B cell (primary cell): ENCODE data around the gene FCF1. TPM values are rescaled to one million over a fixed set of nuclear protein-coding genes. Genes with fewer than 3 reads are reported as not detected.
"Not testable (repeated sequence)": the region's sequence is repeated elsewhere in the genome, so short reads cannot be mapped to it uniquely, and the experiment has no call there.

Experiments used
- ATAC-seq: fragments of 200-7000 bp; cut with Tn5 transposase; one replicate; pipeline ENCODE4 v1.10.0; 2021; ENCODE audit warnings: low read depth, mild to moderate bottlenecking, moderate number of reproducible peaks, moderate library complexity
- CTCF ChIA-PET: fragments of 350-600 bp; sonication (Branson Sonifier 250); formaldehyde crosslinking; loops from one replicate; lab custom pipeline; 2021; ENCODE audit warnings: antibody characterized with exemption, inconsistent platforms; lab: Charles Lee
- POLR2A ChIA-PET: fragments of 350-600 bp; sonication (Branson Sonifier 250); formaldehyde crosslinking; loops from one replicate; lab custom pipeline; 2021; ENCODE audit warnings: antibody characterized with exemption; lab: Charles Lee
- DNase-seq: peaks from one replicate; pipeline ENCODE4 v3.0.0; 2013
- H2AFZ ChIP-seq: 2 replicates; pipeline ENCODE4 v1.6.1; 2012; ENCODE audit warnings: mild to moderate bottlenecking, low read depth, low read length; ENCODE audit not compliant: insufficient read depth, poor library complexity, severe bottlenecking
- H3K27ac ChIP-seq, 2 donors: 1 replicate in 1 of 2; 2 replicates in 1 of 2; pipeline ENCODE4 v1.5.1; 2012 to 2013; ENCODE audit warnings: low read length in 2 of 2, mild to moderate bottlenecking in 2 of 2, moderate library complexity in 1 of 2
- H3K27me3 ChIP-seq, 4 experiments: fragments of 200-600 bp in 1 of 4; sonication (generic) in 1 of 4; replicated peaks in 1 of 4; 1 replicate in 2 of 4; 2 replicates in 2 of 4; pipeline versions ENCODE4 v1.6.1 to v1.7.0; 2013 to 2016; ENCODE audit warnings: low read length in 3 of 4, mild to moderate bottlenecking in 2 of 4, mixed read lengths in 1 of 4, moderate library complexity in 1 of 4; ENCODE audit not compliant: insufficient read depth in 4 of 4, control insufficient read depth in 3 of 4; ENCODE audit errors: control extremely low read depth in 1 of 4
- H3K36me3 ChIP-seq, 2 experiments: replicated peaks in 1 of 2; 1 replicate in 1 of 2; 2 replicates in 1 of 2; pipeline versions ENCODE4 v1.6.1 to v1.7.1; 2013; ENCODE audit warnings: low read length in 1 of 2; ENCODE audit not compliant: insufficient read depth in 2 of 2, control insufficient read depth in 1 of 2; ENCODE audit errors: control extremely low read depth in 1 of 2, extremely low read depth in 1 of 2
- H3K4me1 ChIP-seq, 2 donors: fragments of 200-600 bp in 1 of 2; sonication (generic) in 1 of 2; 1 replicate in 1 of 2; 2 replicates in 1 of 2; pipeline versions ENCODE4 v1.5.1 to v1.6.1; 2013 to 2017; ENCODE audit warnings: low read length in 2 of 2; ENCODE audit not compliant: control insufficient read depth in 2 of 2, insufficient read depth in 2 of 2
- H3K4me2 ChIP-seq: replicated peaks from 2 replicates; pipeline ENCODE3; 2012; ENCODE audit warnings: mild to moderate bottlenecking, low read depth, low read length; ENCODE audit not compliant: poor library complexity, severe bottlenecking
- H3K4me3 ChIP-seq, 5 experiments: fragments of 200-600 bp in 1 of 5; sonication (generic) in 1 of 5; 1 replicate in 3 of 5; 2 replicates in 2 of 5; pipeline versions ENCODE4 v1.5.1 to v1.7.0; 2011 to 2016; ENCODE audit warnings: low read length in 4 of 5, mild to moderate bottlenecking in 4 of 5, low read depth in 2 of 5, control low read depth in 1 of 5, moderate library complexity in 1 of 5; ENCODE audit not compliant: insufficient read depth in 1 of 5; ENCODE audit errors: control extremely low read depth in 1 of 5, extremely low read depth in 1 of 5
- H3K79me2 ChIP-seq: fragments of 200-600 bp; sonication (generic); one replicate; pipeline ENCODE4 v1.6.0; 2016; ENCODE audit warnings: low read length; ENCODE audit not compliant: control insufficient read depth, insufficient read depth
- H3K9ac ChIP-seq: fragments of 200-600 bp; sonication (generic); 2 replicates; pipeline ENCODE4 v1.6.1; 2017; ENCODE audit warnings: mild to moderate bottlenecking, low read length, moderate library complexity
- H3K9me3 ChIP-seq, 3 donors: one replicate each; pipeline versions ENCODE4 v1.6.1 to v1.7.1; 2013; ENCODE audit warnings: low read length in 2 of 3; ENCODE audit not compliant: control insufficient read depth in 2 of 3, insufficient read depth in 1 of 3; ENCODE audit errors: control extremely low read depth in 1 of 3
- H4K20me1 ChIP-seq: 2 replicates; pipeline ENCODE4 v1.6.0; 2012; ENCODE audit warnings: mild to moderate bottlenecking, low read length; ENCODE audit not compliant: insufficient read depth, control insufficient read depth, poor library complexity, severe bottlenecking
- H3K27ac Mint-ChIP-seq: one replicate; pipeline ENCODE4 v1.8.0; 2021; ENCODE audit warnings: mixed read lengths
- H3K27me3 Mint-ChIP-seq: one replicate; pipeline ENCODE4 v1.8.0; 2021; ENCODE audit warnings: mixed read lengths
- H3K4me1 Mint-ChIP-seq: one replicate; pipeline ENCODE4 v1.8.0; 2021; ENCODE audit warnings: mixed read lengths
- H3K4me3 Mint-ChIP-seq: one replicate; pipeline ENCODE4 v1.8.0; 2021; ENCODE audit warnings: mixed read lengths
- H3K9me3 Mint-ChIP-seq: one replicate; pipeline ENCODE4 v1.8.0; 2022; ENCODE audit warnings: mixed read lengths; ENCODE audit not compliant: insufficient read depth
- CTCF ChIP-seq: fragments of 200-600 bp; IDR thresholded peaks from one replicate; pipeline ENCODE4 v1.8.0; 2022; ENCODE audit warnings: antibody characterized with exemption, mild to moderate bottlenecking
- EZH2 ChIP-seq: IDR thresholded peaks from 2 replicates; pipeline ENCODE4 v1.6.1; 2012; ENCODE audit warnings: borderline replicate concordance, low read depth, mild to moderate bottlenecking, moderate library complexity, low read length; ENCODE audit not compliant: insufficient read depth, poor library complexity, severe bottlenecking
- WGBS: methylation state at CpG from one replicate; pipeline ENCODE4 v1.1.5; 2013; ENCODE audit warnings: missing lambda C conversion rate; ENCODE audit not compliant: insufficient coverage; 5-methylcytosine and 5-hydroxymethylcytosine counted together
- intact Hi-C: fragments of 100-400 bp; cut with micrococcal nuclease; formaldehyde crosslinking; loops from one replicate; pipeline ENCODE4 v1.10.0; 2022
- polyA plus RNA-seq: library from polyadenylated mRNA; depleted of rRNA; stranded (reverse); fragments of >200 nt; gene quantifications from 2 replicates; pipeline ENCODE4 v1.2.3, GENCODE V29; 2012
- total RNA-seq, 2 donors: library from RNA; stranded (reverse); fragments of 120-200 nt in 1 of 2; gene quantifications; 1 replicate in 1 of 2; 2 replicates in 1 of 2; pipeline versions ENCODE4 v1.2.3 to v1.2.4, GENCODE V29; 2013 to 2022

The FCF1 gene
- total and polyA plus RNA-seq, 2 donors (not counting 1 experiment from before 2014, with no cell fraction given) = 21.1 to 41.6 TPM

DNA sequence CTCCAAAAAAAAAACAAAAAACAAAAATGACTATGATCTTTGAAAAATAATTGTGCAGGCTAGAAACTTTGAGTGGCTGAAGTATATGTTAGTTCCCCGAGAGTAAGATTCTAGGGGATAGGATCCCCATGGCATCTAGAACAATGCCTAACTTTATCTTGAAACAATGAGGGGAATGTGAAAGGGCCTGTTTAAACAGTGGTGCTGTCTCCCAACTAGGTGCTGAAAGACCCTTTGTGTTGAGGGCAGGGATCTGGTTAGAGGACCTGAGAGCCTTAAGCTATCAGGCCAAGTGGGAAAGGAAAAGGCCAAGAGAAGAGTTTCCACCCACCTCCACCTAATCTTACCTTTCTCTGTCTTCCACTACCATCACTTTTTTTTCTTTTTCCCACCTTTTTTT lies 43.4 kb downstream of the FCF1 start:
- TF ChIP-seq EZH2 (no peak), CTCF (no peak)
- no peak overlapping the region for H3K27ac Mint-ChIP-seq
- H3K4me2 ChIP-seq = no peak overlapping the region
- DNase-seq = no peak
- no peak overlapping the region for H2AFZ ChIP-seq
- no CpG with 5 or more reads among the region's 1 CpG for WGBS
- H3K9ac ChIP-seq = no peak overlapping the region
- H4K20me1 ChIP-seq = no peaks in the 10 kb centered on the region
- H3K4me1 ChIP-seq = no peaks in the 10 kb centered on the region
- peaks cover 3% of the 10 kb centered on the region for H3K79me2 ChIP-seq
- no peak overlapping the region for H3K27ac ChIP-seq
- no peaks in the 10 kb centered on the region for H3K36me3 ChIP-seq
- H3K4me1 Mint-ChIP-seq = no peaks in the 10 kb centered on the region
- H3K4me3 ChIP-seq = no peak overlapping the region
- peaks cover 5% of the 10 kb centered on the region for H3K9me3 Mint-ChIP-seq
- no peak overlapping the region for H3K4me3 Mint-ChIP-seq
- CTCF ChIA-PET = no interaction called here
- peaks cover 1 to 15% (median 3%) of the 10 kb centered on the region in 3 donors for H3K9me3 ChIP-seq
- H3K27me3 ChIP-seq = no peaks in the 10 kb centered on the region
- H3K27me3 Mint-ChIP-seq = peaks cover 4% of the 10 kb centered on the region
- POLR2A ChIA-PET = no interaction called here
- ATAC-seq = no peak
- intact Hi-C loops = no loop called here

DNA sequence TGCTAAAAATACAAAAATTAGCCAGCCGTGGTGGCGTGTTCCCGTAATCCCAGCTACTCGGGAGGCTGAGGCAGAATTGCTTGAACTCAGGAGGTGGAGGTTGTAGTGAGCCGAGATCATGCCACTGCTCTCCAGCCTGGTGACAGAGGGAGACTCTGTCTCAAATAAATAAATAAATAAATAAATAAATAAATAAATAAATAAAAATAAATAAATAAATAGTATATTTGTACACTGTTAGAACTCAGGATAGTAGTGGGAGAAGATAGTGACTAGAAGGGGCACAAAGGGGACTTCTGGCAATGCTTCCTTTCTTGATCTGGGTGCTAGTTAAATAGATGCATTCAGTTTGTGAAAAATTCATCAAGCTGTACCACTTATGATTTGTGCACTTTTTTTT lies 45.6 kb downstream of the FCF1 start:
- intact Hi-C loops, POLR2A ChIA-PET: not testable (repeated sequence)

More for the DNA sequence above, 45.6 kb downstream of the FCF1 start:
- H3K27ac Mint-ChIP-seq, H3K27me3 Mint-ChIP-seq, CTCF ChIA-PET, H3K9me3 Mint-ChIP-seq, H3K9ac ChIP-seq, H3K27ac ChIP-seq, H3K4me3 ChIP-seq, H3K36me3 ChIP-seq, H3K4me3 Mint-ChIP-seq, H3K9me3 ChIP-seq, ATAC-seq, H3K4me1 ChIP-seq, DNase-seq, H4K20me1 ChIP-seq, H3K4me2 ChIP-seq, H3K27me3 ChIP-seq, H2AFZ ChIP-seq: not testable (repeated sequence)
- peaks cover 23% of the 10 kb centered on the region for H3K79me2 ChIP-seq
- WGBS = no CpG with 5 or more reads among the region's 5 CpGs
- peaks cover 10% of the 10 kb centered on the region for H3K4me1 Mint-ChIP-seq
